ENCODE results near the gene ORAI1.

- TF ChIP-seq CTCF (IDR thresholded peaks at IDR 0.05 in 8 of 11, conservative IDR thresholded peaks at IDR 0.05 in 3 of 11) (no peak), POLR2AphosphoS5 (IDR thresholded peaks at IDR 0.05) (no peak), POLR2A (IDR thresholded peaks at IDR 0.05) (no peak)
Measured at GRCh38 chr12:121673013-121673511, 46.7 kb downstream of the ORAI1 start.
